HEK293 (cell line): ENCODE results near the gene INPP5A.

ENCODE experiments used
- CTCF ChIA-PET: fragments of 350-600 bp; formaldehyde crosslinking; extraction: SDS; loops from one replicate; lab custom pipeline; 2021; ENCODE audit warnings: antibody characterized with exemption; lab: Yijun Ruan, JAX
- POLR2A ChIA-PET: fragments of 300-600 bp; formaldehyde crosslinking; extraction: SDS; loops from one replicate; lab custom pipeline; 2020; ENCODE audit warnings: antibody characterized with exemption, inconsistent platforms; lab: Yijun Ruan, JAX
- H3K27ac ChIP-seq: fragments of 200-500 bp; sonication (Bioruptor generic); 2 replicates; pipeline ENCODE4 v1.5.1; 2014; ENCODE audit warnings: low read depth, low read length, control low read depth, inconsistent platforms; ENCODE audit errors: extremely low read depth
- H3K36me3 ChIP-seq, 2 experiments: fragments of 200-500 bp in 1 of 2; sonication (Bioruptor generic) in 1 of 2; 1 replicate in 1 of 2; 2 replicates in 1 of 2; pipeline ENCODE4 v1.5.1; 2014 to 2017; ENCODE audit warnings: inconsistent platforms in 2 of 2, low read length in 2 of 2; ENCODE audit not compliant: control insufficient read depth in 2 of 2, insufficient read depth in 1 of 2
- H3K4me1 ChIP-seq: fragments of 200-500 bp; sonication (Bioruptor generic); 2 replicates; pipeline ENCODE4 v1.5.1; 2014; ENCODE audit warnings: mild to moderate bottlenecking, low read length, inconsistent platforms; ENCODE audit not compliant: control insufficient read depth, insufficient read depth
- H3K4me3 ChIP-seq: 2 replicates; pipeline ENCODE4 v1.5.1; 2011; ENCODE audit warnings: low read depth, mild to moderate bottlenecking, control low read depth, low read length, moderate library complexity
- H3K9me3 ChIP-seq: fragments of 200-500 bp; sonication (Bioruptor generic); 2 replicates; pipeline ENCODE4 v1.5.1; 2014; ENCODE audit warnings: low read depth, low read length, inconsistent platforms; ENCODE audit not compliant: control insufficient read depth, insufficient read depth
- GLI2 ChIP-seq: fragments of 450-650 bp; formaldehyde crosslinking; IDR thresholded peaks from 2 replicates; pipeline ENCODE4; 2017; ENCODE audit warnings: missing biosample characterization, missing genetic modification characterization, low read depth, borderline replicate concordance
- IKZF3 ChIP-seq: fragments of 450-650 bp; IDR thresholded peaks from 2 replicates; pipeline ENCODE4 v1.5.0; 2018; ENCODE audit warnings: missing biosample characterization, mild to moderate bottlenecking, missing genetic modification characterization, moderate library complexity
- KLF1 ChIP-seq: fragments of 450-650 bp; formaldehyde crosslinking; IDR thresholded peaks from 2 replicates; pipeline ENCODE4 v1.5.1; 2016; ENCODE audit warnings: missing biosample characterization, missing genetic modification characterization
- KLF7 ChIP-seq: fragments of 450-650 bp; formaldehyde crosslinking; IDR thresholded peaks from 2 replicates; pipeline ENCODE4 v1.5.1; 2016; ENCODE audit warnings: missing biosample characterization, missing genetic modification characterization, borderline replicate concordance
- ZBTB1 ChIP-seq: fragments of 450-650 bp; formaldehyde crosslinking; IDR thresholded peaks from 2 replicates; pipeline ENCODE4 v1.5.1; 2016; ENCODE audit warnings: missing biosample characterization, missing genetic modification characterization
- ZIC2 ChIP-seq: fragments of 450-650 bp; formaldehyde crosslinking; IDR thresholded peaks from 2 replicates; pipeline ENCODE4 v1.5.1; 2016; ENCODE audit warnings: missing biosample characterization, missing genetic modification characterization
- ZNF114 ChIP-seq: fragments of 450-650 bp; formaldehyde crosslinking; IDR thresholded peaks from 2 replicates; pipeline ENCODE4 v1.5.0; 2017; ENCODE audit warnings: missing biosample characterization, missing genetic modification characterization
- ZNF121 ChIP-seq: fragments of 450-650 bp; formaldehyde crosslinking; IDR thresholded peaks from 2 replicates; pipeline ENCODE4 v1.5.1; 2016; ENCODE audit warnings: missing biosample characterization, missing genetic modification characterization
- ZNF2 ChIP-seq: fragments of 450-650 bp; formaldehyde crosslinking; IDR thresholded peaks from 2 replicates; pipeline ENCODE4 v1.5.1; 2016; ENCODE audit warnings: missing biosample characterization, missing genetic modification characterization
- ZNF544 ChIP-seq: fragments of 450-650 bp; formaldehyde crosslinking; IDR thresholded peaks from 2 replicates; pipeline ENCODE4 v1.5.0; 2017; ENCODE audit warnings: missing biosample characterization, missing genetic modification characterization
- ZNF621 ChIP-seq: fragments of 450-650 bp; formaldehyde crosslinking; IDR thresholded peaks from 2 replicates; pipeline ENCODE4 v1.5.1; 2017; ENCODE audit warnings: missing biosample characterization, missing genetic modification characterization
- ZNF658 ChIP-seq: fragments of 450-650 bp; formaldehyde crosslinking; IDR thresholded peaks from 2 replicates; pipeline ENCODE4; 2016; ENCODE audit warnings: missing biosample characterization, missing genetic modification characterization
- ZNF670 ChIP-seq: fragments of 450-650 bp; formaldehyde crosslinking; IDR thresholded peaks from 2 replicates; pipeline ENCODE4 v1.5.1; 2016; ENCODE audit warnings: missing biosample characterization, missing genetic modification characterization, low read depth
- ZNF843 ChIP-seq: fragments of 450-650 bp; formaldehyde crosslinking; IDR thresholded peaks from 2 replicates; pipeline ENCODE4 v1.5.1; 2016; ENCODE audit warnings: missing biosample characterization, missing genetic modification characterization
- ZSCAN23 ChIP-seq: fragments of 450-650 bp; formaldehyde crosslinking; IDR thresholded peaks from 2 replicates; pipeline ENCODE4 v1.5.1; 2016; ENCODE audit warnings: missing biosample characterization, missing genetic modification characterization
- TF ChIP-seq, protein P1 (sequence below): fragments of 450-650 bp; formaldehyde crosslinking; IDR thresholded peaks from 2 replicates; pipeline ENCODE4; 2016; ENCODE audit warnings: missing biosample characterization, missing genetic modification characterization
- TF ChIP-seq, protein P2 (sequence below): fragments of 450-650 bp; formaldehyde crosslinking; IDR thresholded peaks from 2 replicates; pipeline ENCODE4 v1.5.0; 2017; ENCODE audit warnings: missing biosample characterization, missing genetic modification characterization, borderline replicate concordance
- TF ChIP-seq, protein P3 (sequence below): fragments of 450-650 bp; formaldehyde crosslinking; IDR thresholded peaks from 2 replicates; pipeline ENCODE4 v1.5.1; 2016; ENCODE audit warnings: missing biosample characterization, missing genetic modification characterization

The INPP5A gene

DNA sequence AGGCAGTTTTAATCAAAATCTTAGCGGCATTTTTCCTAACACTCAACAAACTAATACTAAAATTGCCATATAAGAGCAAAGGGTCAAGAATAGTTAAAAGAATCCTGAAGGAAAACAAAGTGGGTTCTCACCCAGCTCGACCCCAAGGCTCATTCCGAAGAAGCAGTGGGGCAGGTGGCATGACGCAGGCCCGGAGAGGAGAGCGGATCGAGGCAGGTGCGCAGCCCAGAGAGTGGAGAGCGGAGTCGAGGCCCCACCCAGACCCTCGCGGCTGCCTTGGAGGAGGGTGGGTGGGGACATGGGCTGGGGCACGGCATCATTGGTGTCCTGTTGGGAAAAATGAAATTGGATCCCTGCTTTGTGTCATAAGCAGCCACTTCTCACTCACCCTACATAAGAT is 109.8 kb downstream of the INPP5A start:
- H3K4me1 ChIP-seq = no peaks in the 10 kb centered on the region
- TF ChIP-seq ZNF2 (tag by site-specific recombination) (no peak), KLF1 (tag by site-specific recombination) (0 out of 2 replicates have a peak, but pooled peaks have one; percentile 28)
- TF ChIP-seq, protein P1, sequence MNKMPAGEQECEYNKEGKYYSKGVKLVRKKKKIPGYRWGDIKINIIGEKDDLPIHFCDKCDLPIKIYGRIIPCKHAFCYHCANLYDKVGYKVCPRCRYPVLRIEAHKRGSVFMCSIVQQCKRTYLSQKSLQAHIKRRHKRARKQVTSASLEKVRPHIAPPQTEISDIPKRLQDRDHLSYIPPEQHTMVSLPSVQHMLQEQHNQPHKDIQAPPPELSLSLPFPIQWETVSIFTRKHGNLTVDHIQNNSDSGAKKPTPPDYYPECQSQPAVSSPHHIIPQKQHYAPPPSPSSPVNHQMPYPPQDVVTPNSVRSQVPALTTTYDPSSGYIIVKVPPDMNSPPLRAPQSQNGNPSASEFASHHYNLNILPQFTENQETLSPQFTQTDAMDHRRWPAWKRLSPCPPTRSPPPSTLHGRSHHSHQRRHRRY = no peak
- TF ChIP-seq, all 188 proteins: peak for 1
- CTCF ChIA-PET = interaction anchor here (0.7 to 0.9 kb wide), 2 partner anchors 9 to 185 kb away, joined by 3 read pairs; no protein-coding TSS in a partner anchor
- Histone ChIP-seq H3K9me3 (no peaks in the 10 kb centered on the region), H3K36me3 (no peaks in the 10 kb centered on the region), H3K27ac (no peak overlapping the region), H3K4me3 (no peak overlapping the region)
- POLR2A ChIA-PET = no interaction called here

DNA sequence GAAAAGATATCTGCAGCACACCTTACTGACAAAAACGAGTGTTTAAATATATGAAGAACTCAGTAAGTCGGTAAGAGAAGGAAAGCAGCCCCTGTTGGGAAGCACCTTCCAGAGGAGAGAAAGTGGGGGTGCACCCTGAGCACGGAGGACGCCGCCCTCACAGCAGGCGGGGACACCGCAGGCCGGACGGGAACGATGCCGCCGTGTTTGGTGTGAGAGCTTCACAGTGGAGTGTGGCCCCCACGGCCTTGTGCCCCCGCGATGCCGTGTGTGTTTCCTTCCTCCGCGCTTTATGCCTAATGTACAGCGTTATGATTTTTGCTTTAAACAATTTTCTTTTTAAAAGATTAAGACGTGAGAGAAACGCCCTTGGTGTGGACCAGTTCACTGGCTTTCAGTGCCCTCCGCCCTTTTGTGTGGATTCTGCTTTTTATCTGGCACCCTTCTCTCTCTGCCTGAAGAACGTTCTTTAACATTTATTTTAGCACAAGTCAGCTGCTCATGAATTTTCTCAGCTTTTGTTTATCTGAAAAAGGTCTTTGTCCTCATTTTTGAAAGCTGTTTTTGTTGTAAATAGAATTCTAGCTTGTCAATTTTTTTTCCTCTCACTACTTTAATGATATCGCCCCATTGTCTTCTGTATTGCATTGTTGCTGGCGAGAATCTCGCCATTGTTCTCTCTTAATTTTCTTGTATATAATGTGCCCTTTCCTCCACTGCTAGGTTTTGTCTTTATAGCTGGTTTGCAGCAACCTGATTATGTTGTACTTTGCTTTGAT is 110.7 kb downstream of the INPP5A start:
- TF ChIP-seq ZBTB1 (tag by site-specific recombination) = no peak
- TF ChIP-seq ZNF121 = no peak
- TF ChIP-seq ZNF658 (tag by site-specific recombination) = no peak
- no peak for TF ChIP-seq ZNF621 (tag by site-specific recombination)
- no peak for TF ChIP-seq ZSCAN23 (tag by site-specific recombination)
- TF ChIP-seq, protein P2, sequence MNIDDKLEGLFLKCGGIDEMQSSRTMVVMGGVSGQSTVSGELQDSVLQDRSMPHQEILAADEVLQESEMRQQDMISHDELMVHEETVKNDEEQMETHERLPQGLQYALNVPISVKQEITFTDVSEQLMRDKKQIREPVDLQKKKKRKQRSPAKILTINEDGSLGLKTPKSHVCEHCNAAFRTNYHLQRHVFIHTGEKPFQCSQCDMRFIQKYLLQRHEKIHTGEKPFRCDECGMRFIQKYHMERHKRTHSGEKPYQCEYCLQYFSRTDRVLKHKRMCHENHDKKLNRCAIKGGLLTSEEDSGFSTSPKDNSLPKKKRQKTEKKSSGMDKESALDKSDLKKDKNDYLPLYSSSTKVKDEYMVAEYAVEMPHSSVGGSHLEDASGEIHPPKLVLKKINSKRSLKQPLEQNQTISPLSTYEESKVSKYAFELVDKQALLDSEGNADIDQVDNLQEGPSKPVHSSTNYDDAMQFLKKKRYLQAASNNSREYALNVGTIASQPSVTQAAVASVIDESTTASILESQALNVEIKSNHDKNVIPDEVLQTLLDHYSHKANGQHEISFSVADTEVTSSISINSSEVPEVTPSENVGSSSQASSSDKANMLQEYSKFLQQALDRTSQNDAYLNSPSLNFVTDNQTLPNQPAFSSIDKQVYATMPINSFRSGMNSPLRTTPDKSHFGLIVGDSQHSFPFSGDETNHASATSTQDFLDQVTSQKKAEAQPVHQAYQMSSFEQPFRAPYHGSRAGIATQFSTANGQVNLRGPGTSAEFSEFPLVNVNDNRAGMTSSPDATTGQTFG = no peak
- TF ChIP-seq, protein P3, sequence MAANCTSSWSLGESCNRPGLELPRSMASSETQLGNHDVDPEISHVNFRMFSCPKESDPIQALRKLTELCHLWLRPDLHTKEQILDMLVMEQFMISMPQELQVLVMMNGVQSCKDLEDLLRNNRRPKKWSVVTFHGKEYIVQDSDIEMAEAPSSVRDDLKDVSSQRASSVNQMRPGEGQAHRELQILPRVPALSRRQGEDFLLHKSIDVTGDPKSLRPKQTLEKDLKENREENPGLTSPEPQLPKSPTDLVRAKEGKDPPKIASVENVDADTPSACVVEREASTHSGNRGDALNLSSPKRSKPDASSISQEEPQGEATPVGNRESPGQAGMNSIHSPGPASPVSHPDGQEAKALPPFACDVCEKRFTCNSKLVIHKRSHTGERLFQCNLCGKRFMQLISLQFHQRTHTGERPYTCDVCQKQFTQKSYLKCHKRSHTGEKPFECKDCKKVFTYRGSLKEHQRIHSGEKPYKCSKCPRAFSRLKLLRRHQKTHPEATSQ (tag by site-specific recombination) = no peak
- TF ChIP-seq IKZF3 = no peak
- TF ChIP-seq ZNF544 (tag by site-specific recombination) = no peak
- no peak for TF ChIP-seq KLF7 (tag by site-specific recombination)
- TF ChIP-seq ZNF843 (tag by site-specific recombination) = no peak
- no peak for TF ChIP-seq ZIC2 (tag by site-specific recombination)
- TF ChIP-seq GLI2 (tag by site-specific recombination) = no peak
- TF ChIP-seq ZNF114 (tag by site-specific recombination) = no peak
- no peak for TF ChIP-seq ZNF670 (tag by site-specific recombination)
- no peaks in the 10 kb centered on the region for H3K36me3 ChIP-seq
- POLR2A ChIA-PET = no interaction called here
- CTCF ChIA-PET = interaction anchor here (0.6 to 1.0 kb wide), 2 partner anchors 10 to 190 kb away, joined by 3 to 4 read pairs; no protein-coding TSS in a partner anchor
- H3K4me1 ChIP-seq = no peaks in the 10 kb centered on the region
- H3K27ac ChIP-seq = no peak overlapping the region
- H3K9me3 ChIP-seq = no peaks in the 10 kb centered on the region
- H3K4me3 ChIP-seq = no peak overlapping the region
